ENCODE results near the gene CEP350. TPM values are rescaled to one million over a fixed set of nuclear protein-coding genes. Genes with fewer than 3 reads are reported as not detected.

The CEP350 gene
- total and polyA plus RNA-seq, 2 of the 4 experiments (the other 2 are of a cell fraction) = 5.0 to 36.4 TPM

GRCh38 chr1:179971563-179972496 lies 17.2 kb downstream of the CEP350 start (continued):
- TF ChIP-seq RFX5 (IDR thresholded peaks at IDR 0.05; ENCODE audit: low read depth, low read length) = no peak

DNA sequence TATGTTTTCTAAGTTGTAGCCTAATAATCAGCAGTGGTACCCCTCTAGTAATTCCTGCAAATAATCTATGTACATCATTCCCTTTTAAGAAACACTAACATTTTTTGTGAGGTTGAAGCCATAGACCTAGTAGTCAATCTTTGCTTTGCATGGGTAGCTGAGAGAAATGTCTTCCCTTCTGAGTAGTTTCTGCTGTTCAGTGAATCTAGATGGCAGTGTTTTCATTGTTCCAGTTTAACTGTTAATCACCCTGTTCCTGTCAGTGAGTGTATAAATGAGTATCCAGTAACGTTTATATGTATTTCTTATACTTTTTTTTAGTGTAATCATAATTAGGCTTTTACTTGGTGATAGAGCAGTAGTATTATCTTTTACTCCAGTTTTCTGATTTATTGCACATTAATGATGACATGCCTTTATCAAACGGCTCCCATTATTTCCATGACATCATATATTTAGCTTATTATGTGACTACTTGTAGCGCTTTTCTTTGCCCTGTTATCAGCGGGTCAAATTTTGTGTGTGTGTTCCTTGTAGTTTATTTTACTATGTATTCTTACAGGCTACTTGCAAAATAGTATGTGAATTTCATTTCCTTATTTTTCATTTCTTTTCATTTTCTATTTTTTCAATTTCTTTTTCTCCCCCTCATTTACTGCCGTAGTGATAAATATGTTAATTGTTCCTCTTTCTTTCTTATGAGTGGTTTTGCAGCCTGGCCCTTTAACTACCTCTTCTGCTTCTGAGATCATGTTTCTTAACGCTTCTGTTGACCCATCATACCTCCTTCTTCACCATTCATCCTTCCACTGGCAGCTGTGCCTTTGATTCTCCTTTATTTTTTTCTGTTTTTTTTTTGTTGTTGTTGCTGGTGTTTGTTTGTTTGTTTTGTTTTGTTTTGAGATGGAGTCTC lies 18.8 kb downstream of the CEP350 start:
- Histone ChIP-seq H3K36me3 (ENCODE audit: control insufficient read depth, insufficient read depth, low read length) (peaks cover 4% of the 10 kb centered on the region), H3K9me3 (ENCODE audit: control insufficient read depth, insufficient read depth, low read length) (no peaks in the 10 kb centered on the region), H2BK5ac (ENCODE audit: low read depth, low read length, poor library complexity, severe bottlenecking) (no peak overlapping the region), H2BK120ac (ENCODE audit: low read depth, low read length) (no peak overlapping the region), H3K56ac (ENCODE audit: extremely low read depth, insufficient read depth, low read length) (no peak overlapping the region), H3K4me3 (ENCODE audit: insufficient read depth, low read depth, low read length) (no peak overlapping the region), H3K79me1 (ENCODE audit: low read depth in 1 of 2, low read length in 2 of 2) (peaks cover 34 to 54% of the 10 kb centered on the region in 2 experiments), H2BK15ac (ENCODE audit: low read depth, low read length) (no peak overlapping the region), H4K20me1 (ENCODE audit: insufficient read depth, low read length) (peaks cover 23% of the 10 kb centered on the region; the same call in 1 of the 2 replicates), H3K4me2 (ENCODE audit: low read depth, low read length) (no peak overlapping the region), H2AK5ac (ENCODE audit: low read depth, low read length) (no peak overlapping the region), H3K18ac (ENCODE audit: low read depth, low read length) (no peak overlapping the region), H4K5ac (ENCODE audit: low read depth, low read length) (no peak overlapping the region), H2BK20ac (ENCODE audit: low read depth, low read length) (no peak overlapping the region), H3K9ac (ENCODE audit: low read depth, low read length) (no peak overlapping the region), H3K23ac (ENCODE audit: low read depth, low read length) (no peak overlapping the region), H3K14ac (replicated peaks; ENCODE audit: low read depth, low read length) (no peak overlapping the region), H3K4me1 (ENCODE audit: control insufficient read depth, insufficient read depth, low read length) (peaks cover 6% of the 10 kb centered on the region), H2AK9ac (replicated peaks; ENCODE audit: low read depth, low read length, poor library complexity) (no peak overlapping the region), H3K27ac (ENCODE audit: insufficient read depth, low read length) (no peak overlapping the region), H3K27me3 (ENCODE audit: control insufficient read depth, insufficient read depth, low read length) (no peaks in the 10 kb centered on the region), H4K8ac (ENCODE audit: low read depth in 2 of 2, low read length in 2 of 2) (no peak overlapping the region), H3K9me1 (ENCODE audit: insufficient read depth, low read length) (peaks cover 11% of the 10 kb centered on the region), H4K91ac (ENCODE audit: insufficient read depth, low read depth, low read length) (no peak overlapping the region), H3K4ac (ENCODE audit: low read depth, low read length) (no peak overlapping the region), H2AFZ (replicated peaks; ENCODE audit: low read length, poor library complexity) (no peak overlapping the region)
- in situ Hi-C loops (cut with MboI; ENCODE audit: low sequenced_read_pairs) = no loop called here
- CTCF ChIA-PET = no interaction called here
- POLR2A ChIA-PET (ENCODE audit: unreplicated experiment) = interaction anchor here (0.6 kb wide), 1 partner anchor 91 kb away, joined by 7 read pairs; the partner anchor contains the start of gene TOR1AIP1
- no TSS peak for BruUV-seq (replicated peaks)
- ATAC-seq (ENCODE audit: low read depth) (no peak), DNase-seq (no peak)
- dilution Hi-C loops (cut with HindIII; ENCODE audit: low sequenced_read_pairs, unreplicated experiment) = no loop called here
- no peak for TF ChIP-seq MAZ (IDR thresholded peaks at IDR 0.05; ENCODE audit: borderline replicate concordance, low read depth, low read length)
- no peak for TF ChIP-seq MAFK (IDR thresholded peaks at IDR 0.05; ENCODE audit: low read depth, low read length)
- TF ChIP-seq CEBPB (IDR thresholded peaks at IDR 0.05; ENCODE audit: low read depth, low read length) = no peak
- TF ChIP-seq MXI1 (IDR thresholded peaks at IDR 0.05; ENCODE audit: borderline replicate concordance, low read depth, low read length) = no peak
- TF ChIP-seq POLR2A (IDR thresholded peaks at IDR 0.05; ENCODE audit: low read depth, low read length) = no peak
- TF ChIP-seq RAD21 (IDR thresholded peaks at IDR 0.05; ENCODE audit: low read length) = no peak
- TF ChIP-seq, protein P1, sequence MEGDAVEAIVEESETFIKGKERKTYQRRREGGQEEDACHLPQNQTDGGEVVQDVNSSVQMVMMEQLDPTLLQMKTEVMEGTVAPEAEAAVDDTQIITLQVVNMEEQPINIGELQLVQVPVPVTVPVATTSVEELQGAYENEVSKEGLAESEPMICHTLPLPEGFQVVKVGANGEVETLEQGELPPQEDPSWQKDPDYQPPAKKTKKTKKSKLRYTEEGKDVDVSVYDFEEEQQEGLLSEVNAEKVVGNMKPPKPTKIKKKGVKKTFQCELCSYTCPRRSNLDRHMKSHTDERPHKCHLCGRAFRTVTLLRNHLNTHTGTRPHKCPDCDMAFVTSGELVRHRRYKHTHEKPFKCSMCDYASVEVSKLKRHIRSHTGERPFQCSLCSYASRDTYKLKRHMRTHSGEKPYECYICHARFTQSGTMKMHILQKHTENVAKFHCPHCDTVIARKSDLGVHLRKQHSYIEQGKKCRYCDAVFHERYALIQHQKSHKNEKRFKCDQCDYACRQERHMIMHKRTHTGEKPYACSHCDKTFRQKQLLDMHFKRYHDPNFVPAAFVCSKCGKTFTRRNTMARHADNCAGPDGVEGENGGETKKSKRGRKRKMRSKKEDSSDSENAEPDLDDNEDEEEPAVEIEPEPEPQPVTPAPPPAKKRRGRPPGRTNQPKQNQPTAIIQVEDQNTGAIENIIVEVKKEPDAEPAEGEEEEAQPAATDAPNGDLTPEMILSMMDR (conservative IDR thresholded peaks at IDR 0.05; ENCODE audit: low read depth, low read length) = no peak
- no peak for TF ChIP-seq FOS (IDR thresholded peaks at IDR 0.05; ENCODE audit: low read depth, low read length)
- TF ChIP-seq BHLHE40 (IDR thresholded peaks at IDR 0.05; ENCODE audit: low read depth, low read length) = no peak
- no peak for TF ChIP-seq USF2 (IDR thresholded peaks at IDR 0.05; ENCODE audit: low read depth, low read length)
- no peak for TF ChIP-seq NFE2L2 (IDR thresholded peaks at IDR 0.05; ENCODE audit: low read depth, low read length)
- intact Hi-C loops (cut with micrococcal nuclease) = no loop called here
- 100% methylated on average over 1 of the region's 6 CpGs; no CpG with 5 or more reads in 1 of the 2 experiments for WGBS, 2 experiments (ENCODE audit: extremely low coverage in 2 of 2, insufficient read length in 1 of 2)
